ENCODE data around the gene PFDN4.

Gene PFDN4

GRCh38 chr20:54200487-54201267 lies 7.2 kb upstream of the PFDN4 start:
- no peak overlapping the region for H3K9ac ChIP-seq (ENCODE audit: low read depth in 1 of 2, low read length in 2 of 2)
- no peak overlapping the region for H3K27ac ChIP-seq (ENCODE audit: low read depth, low read length)
- H3K9me3 ChIP-seq (ENCODE audit: control insufficient read depth in 1 of 2, low read length in 2 of 2), result no peaks in the 10 kb centered on the region
- no peak overlapping the region for H3K4me3 ChIP-seq (ENCODE audit: low read depth in 1 of 2, low read length in 2 of 2)
- H3K27me3 ChIP-seq (ENCODE audit: control insufficient read depth in 1 of 2, insufficient read depth in 2 of 2, low read length in 2 of 2), result no peaks in the 10 kb centered on the region
- H3K4me1 ChIP-seq (ENCODE audit: control insufficient read depth in 1 of 2, insufficient read depth in 2 of 2, low read length in 2 of 2), result no peaks in the 10 kb centered on the region
- no peaks in the 10 kb centered on the region for H3K36me3 ChIP-seq (ENCODE audit: control insufficient read depth in 1 of 2, insufficient read depth in 2 of 2, low read length in 2 of 2)

- H3K9ac ChIP-seq (ENCODE audit: low read depth in 1 of 2, low read length in 2 of 2), result no peak overlapping the region
- H3K36me3 ChIP-seq (ENCODE audit: control insufficient read depth in 1 of 2, insufficient read depth in 2 of 2, low read length in 2 of 2), result no peaks in the 10 kb centered on the region
- H3K9me3 ChIP-seq (ENCODE audit: control insufficient read depth in 1 of 2, low read length in 2 of 2), result no peaks in the 10 kb centered on the region
- H3K4me1 ChIP-seq (ENCODE audit: control insufficient read depth in 1 of 2, insufficient read depth in 2 of 2, low read length in 2 of 2), result no peaks in the 10 kb centered on the region
- H3K27me3 ChIP-seq (ENCODE audit: control insufficient read depth in 1 of 2, insufficient read depth in 2 of 2, low read length in 2 of 2), result no peaks in the 10 kb centered on the region
- no peak overlapping the region for H3K4me3 ChIP-seq (ENCODE audit: low read depth in 1 of 2, low read length in 2 of 2)
- no peak overlapping the region for H3K27ac ChIP-seq (ENCODE audit: low read depth, low read length)
Observed at GRCh38 chr20:54201268-54201846, 6.5 kb upstream of the PFDN4 start.

DNA sequence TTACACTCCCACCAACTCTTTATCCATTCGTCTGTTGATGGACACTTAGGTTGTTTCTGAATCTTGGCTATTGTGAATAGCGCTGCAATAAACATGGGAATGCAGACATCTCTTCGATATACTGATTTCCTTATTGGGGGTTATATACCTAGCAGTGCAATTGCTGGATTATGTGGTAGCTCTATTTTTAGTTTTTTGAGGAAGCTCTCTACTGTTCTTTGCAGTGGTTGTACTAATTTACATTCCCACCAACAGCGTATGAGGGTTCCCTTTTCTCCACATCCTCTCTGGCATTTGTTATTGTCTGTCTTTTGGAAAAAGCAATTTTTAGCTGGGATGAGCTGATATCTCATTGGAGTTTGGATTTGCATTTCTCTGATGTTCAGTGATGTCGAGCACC lies 4.6 kb upstream of the PFDN4 start:
- Histone ChIP-seq H3K9ac (ENCODE audit: low read depth in 1 of 2, low read length in 2 of 2) (no peak overlapping the region), H3K36me3 (ENCODE audit: control insufficient read depth in 1 of 2, insufficient read depth in 2 of 2, low read length in 2 of 2) (no peaks in the 10 kb centered on the region), H3K4me3 (ENCODE audit: low read depth in 1 of 2, low read length in 2 of 2) (no peak overlapping the region), H3K9me3 (ENCODE audit: control insufficient read depth in 1 of 2, low read length in 2 of 2) (no peaks in the 10 kb centered on the region), H3K27me3 (ENCODE audit: control insufficient read depth in 1 of 2, insufficient read depth in 2 of 2, low read length in 2 of 2) (no peaks in the 10 kb centered on the region), H3K27ac (ENCODE audit: low read depth, low read length) (no peak overlapping the region), H3K4me1 (ENCODE audit: control insufficient read depth in 1 of 2, insufficient read depth in 2 of 2, low read length in 2 of 2) (no peaks in the 10 kb centered on the region)

DNA sequence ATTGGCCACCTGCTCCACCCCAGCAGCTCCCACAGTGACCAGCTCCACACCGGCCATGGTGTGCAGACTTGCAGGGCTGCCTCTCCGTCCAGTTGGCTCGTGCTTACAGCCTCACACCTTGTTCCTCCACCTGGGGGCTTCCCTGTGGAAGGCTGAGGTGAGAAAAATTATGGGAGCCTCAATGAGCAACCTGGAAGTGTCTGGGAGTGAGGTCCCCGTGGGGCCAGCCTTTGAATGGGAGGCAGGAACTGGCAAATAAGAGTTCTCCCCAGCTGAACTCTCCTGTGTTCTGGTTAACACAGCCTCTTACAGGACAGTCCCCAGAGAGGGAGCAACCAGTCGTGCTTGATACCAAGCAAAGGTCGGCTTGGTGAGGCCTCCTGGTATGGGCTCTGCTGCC lies 3.8 kb upstream of the PFDN4 start:
- H3K27ac ChIP-seq (ENCODE audit: low read depth, low read length), result no peak overlapping the region
- no peaks in the 10 kb centered on the region for H3K27me3 ChIP-seq (ENCODE audit: control insufficient read depth in 1 of 2, insufficient read depth in 2 of 2, low read length in 2 of 2)
- peaks cover 3% of the 10 kb centered on the region in 2 donors for H3K4me1 ChIP-seq (ENCODE audit: control insufficient read depth in 1 of 2, insufficient read depth in 2 of 2, low read length in 2 of 2)

GRCh38 chr20:54204481-54204880 lies 3.4 kb upstream of the PFDN4 start:
- Histone ChIP-seq H3K27ac (ENCODE audit: low read depth, low read length) (no peak overlapping the region), H3K27me3 (ENCODE audit: control insufficient read depth in 1 of 2, insufficient read depth in 2 of 2, low read length in 2 of 2) (no peaks in the 10 kb centered on the region), H3K4me1 (ENCODE audit: control insufficient read depth in 1 of 2, insufficient read depth in 2 of 2, low read length in 2 of 2) (peaks cover 7% of the 10 kb centered on the region in 2 donors), H3K9me3 (ENCODE audit: control insufficient read depth in 1 of 2, low read length in 2 of 2) (no peaks in the 10 kb centered on the region), H3K4me3 (ENCODE audit: low read depth in 1 of 2, low read length in 2 of 2) (no peak overlapping the region), H3K36me3 (ENCODE audit: control insufficient read depth in 1 of 2, insufficient read depth in 2 of 2, low read length in 2 of 2) (no peaks in the 10 kb centered on the region), H3K9ac (ENCODE audit: low read depth in 1 of 2, low read length in 2 of 2) (no peak overlapping the region)

More for the DNA sequence above, 3.8 kb upstream of the PFDN4 start:
- no peaks in the 10 kb centered on the region for H3K36me3 ChIP-seq (ENCODE audit: control insufficient read depth in 1 of 2, insufficient read depth in 2 of 2, low read length in 2 of 2)
- H3K9ac ChIP-seq (ENCODE audit: low read depth in 1 of 2, low read length in 2 of 2), result no peak overlapping the region
- no peaks in the 10 kb centered on the region for H3K9me3 ChIP-seq (ENCODE audit: control insufficient read depth in 1 of 2, low read length in 2 of 2)
- H3K4me3 ChIP-seq (ENCODE audit: low read depth in 1 of 2, low read length in 2 of 2), result no peak overlapping the region

- Histone ChIP-seq H3K27ac (ENCODE audit: low read depth, low read length) (no peak overlapping the region), H3K27me3 (ENCODE audit: control insufficient read depth in 1 of 2, insufficient read depth in 2 of 2, low read length in 2 of 2) (no peaks in the 10 kb centered on the region), H3K36me3 (ENCODE audit: control insufficient read depth in 1 of 2, insufficient read depth in 2 of 2, low read length in 2 of 2) (no peaks in the 10 kb centered on the region), H3K9ac (ENCODE audit: low read depth in 1 of 2, low read length in 2 of 2) (no peak overlapping the region), H3K4me3 (ENCODE audit: low read depth in 1 of 2, low read length in 2 of 2) (no peak overlapping the region), H3K9me3 (ENCODE audit: control insufficient read depth in 1 of 2, low read length in 2 of 2) (no peaks in the 10 kb centered on the region), H3K4me1 (ENCODE audit: control insufficient read depth in 1 of 2, insufficient read depth in 2 of 2, low read length in 2 of 2) (peaks cover 7 to 12% of the 10 kb centered on the region in 2 donors)
Observed at GRCh38 chr20:54205450-54205849, 2.4 kb upstream of the PFDN4 start.

DNA sequence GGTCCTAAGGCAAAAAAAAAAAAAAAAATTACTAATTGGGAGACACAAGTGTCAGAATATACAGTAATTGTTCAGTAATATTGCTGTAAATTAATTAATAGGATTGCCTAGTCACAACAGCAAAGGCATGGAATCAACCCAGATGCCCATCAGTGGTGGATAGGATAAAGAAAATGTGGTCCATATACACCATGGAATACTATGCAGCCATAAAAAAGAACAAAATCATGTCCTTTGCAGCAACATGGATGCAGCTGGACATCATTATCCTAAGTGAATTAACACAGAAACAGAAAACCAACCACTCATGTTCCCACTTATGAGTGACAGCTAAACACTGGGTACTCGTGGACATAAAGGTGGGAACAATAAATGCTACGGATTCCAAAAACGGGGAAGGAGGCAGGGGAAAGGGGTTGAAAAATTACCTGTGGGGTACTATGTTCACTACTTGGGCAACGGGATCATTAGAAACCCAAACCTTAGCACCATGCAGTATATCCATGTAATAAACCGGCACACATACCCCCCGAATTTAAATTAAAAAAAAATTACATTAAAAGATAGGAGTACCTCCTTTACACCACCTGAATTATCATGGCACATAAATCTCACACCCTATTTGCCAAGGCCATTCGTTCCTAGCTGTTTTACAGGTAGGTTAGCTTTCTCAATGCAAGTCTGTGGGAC lies 689 bp upstream of the PFDN4 start:
- Histone ChIP-seq H3K36me3 (ENCODE audit: control insufficient read depth in 1 of 2, insufficient read depth in 2 of 2, low read length in 2 of 2) (no peaks in the 10 kb centered on the region), H3K9ac (ENCODE audit: low read depth in 1 of 2, low read length in 2 of 2) (peak overlapping the region in 1 of 2 donors; percentile 83), H3K9me3 (ENCODE audit: control insufficient read depth in 1 of 2, low read length in 2 of 2) (no peaks in the 10 kb centered on the region), H3K27ac (ENCODE audit: low read depth, low read length) (no peak overlapping the region), H3K4me1 (ENCODE audit: control insufficient read depth in 1 of 2, insufficient read depth in 2 of 2, low read length in 2 of 2) (peaks cover 7 to 12% of the 10 kb centered on the region in 2 donors), H3K4me3 (ENCODE audit: low read depth in 1 of 2, low read length in 2 of 2) (peak overlapping the region; percentile 92 to 94), H3K27me3 (ENCODE audit: control insufficient read depth in 1 of 2, insufficient read depth in 2 of 2, low read length in 2 of 2) (no peaks in the 10 kb centered on the region)

DNA sequence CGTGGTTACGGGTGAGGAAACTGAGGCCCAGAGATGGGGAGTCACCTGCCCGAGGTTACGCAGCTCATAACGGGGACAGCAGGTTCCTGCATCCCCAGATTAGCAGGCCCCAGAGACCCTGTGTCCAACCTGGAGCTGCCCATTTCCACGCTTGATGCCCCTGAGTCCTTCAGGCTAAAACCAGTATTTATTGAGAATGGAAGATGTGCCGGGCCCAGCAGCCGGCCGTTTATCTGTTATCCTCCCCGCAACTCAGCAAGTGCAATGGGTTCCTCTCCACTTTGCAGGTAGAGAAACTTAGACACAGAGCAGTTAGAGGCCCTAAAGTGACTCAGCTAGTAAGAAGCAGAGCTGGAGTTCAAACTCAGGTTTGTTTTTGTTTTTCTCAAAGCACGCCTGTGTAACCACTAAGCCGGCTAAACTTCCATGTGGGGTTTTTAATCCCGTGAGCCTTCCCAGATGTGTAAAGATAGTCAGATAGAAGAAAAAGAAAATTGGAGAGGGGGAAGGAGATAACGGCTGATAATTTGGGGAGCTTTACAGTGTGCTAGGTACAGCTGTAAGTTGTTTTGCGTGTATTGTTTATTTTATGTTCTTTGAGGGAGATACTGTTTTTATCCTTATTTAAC lies 775 bp downstream of the PFDN4 start:
- peak overlapping the region; percentile 92 to 94 for H3K4me3 ChIP-seq (ENCODE audit: low read depth in 1 of 2, low read length in 2 of 2)
- H3K9ac ChIP-seq (ENCODE audit: low read depth in 1 of 2, low read length in 2 of 2), result peak overlapping the region; percentile 64 to 83
- no peaks in the 10 kb centered on the region for H3K9me3 ChIP-seq (ENCODE audit: control insufficient read depth in 1 of 2, low read length in 2 of 2)
- H3K27ac ChIP-seq (ENCODE audit: low read depth, low read length), result no peak overlapping the region
- H3K4me1 ChIP-seq (ENCODE audit: control insufficient read depth in 1 of 2, insufficient read depth in 2 of 2, low read length in 2 of 2), result peaks cover 7 to 12% of the 10 kb centered on the region in 2 donors
- H3K27me3 ChIP-seq (ENCODE audit: control insufficient read depth in 1 of 2, insufficient read depth in 2 of 2, low read length in 2 of 2), result no peaks in the 10 kb centered on the region
- H3K36me3 ChIP-seq (ENCODE audit: control insufficient read depth in 1 of 2, insufficient read depth in 2 of 2, low read length in 2 of 2), result no peaks in the 10 kb centered on the region

DNA sequence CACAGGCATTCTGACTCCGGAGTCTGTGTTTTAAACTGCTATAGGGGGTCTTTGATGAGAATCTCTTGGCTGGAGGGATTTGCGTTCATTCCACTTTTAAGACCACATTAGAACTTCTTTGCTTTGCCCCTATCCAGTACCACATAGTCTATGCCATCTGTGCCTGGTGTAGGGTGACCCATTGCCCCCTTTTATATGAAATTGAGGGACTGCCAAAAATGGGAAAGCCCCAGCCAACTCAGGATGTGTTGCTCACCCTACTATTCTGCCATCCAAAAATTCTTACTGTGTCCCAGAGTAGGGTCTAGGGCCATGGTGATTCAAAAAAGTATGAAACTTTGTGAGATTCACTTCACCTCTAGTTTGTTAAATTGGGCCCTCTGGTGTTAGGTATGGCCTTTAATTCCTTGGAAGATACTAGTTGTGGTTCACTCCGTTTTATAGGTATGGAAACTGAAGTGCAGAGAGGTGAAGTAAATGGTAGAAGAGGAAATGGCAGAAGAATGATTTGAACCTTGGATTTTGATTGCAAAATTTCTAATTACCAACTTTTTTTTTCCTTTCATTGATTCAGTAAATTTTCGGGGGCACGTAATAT lies 1.4 kb downstream of the PFDN4 start:
- H3K27ac ChIP-seq (ENCODE audit: low read depth, low read length), result no peak overlapping the region
- H3K9ac ChIP-seq (ENCODE audit: low read depth in 1 of 2, low read length in 2 of 2), result peak overlapping the region; percentile 64 to 83
- H3K36me3 ChIP-seq (ENCODE audit: control insufficient read depth in 1 of 2, insufficient read depth in 2 of 2, low read length in 2 of 2), result no peaks in the 10 kb centered on the region
- no peaks in the 10 kb centered on the region for H3K27me3 ChIP-seq (ENCODE audit: control insufficient read depth in 1 of 2, insufficient read depth in 2 of 2, low read length in 2 of 2)
- H3K4me3 ChIP-seq (ENCODE audit: low read depth in 1 of 2, low read length in 2 of 2), result peak overlapping the region; percentile 92 to 94
- no peaks in the 10 kb centered on the region for H3K9me3 ChIP-seq (ENCODE audit: control insufficient read depth in 1 of 2, low read length in 2 of 2)
- H3K4me1 ChIP-seq (ENCODE audit: control insufficient read depth in 1 of 2, insufficient read depth in 2 of 2, low read length in 2 of 2), result peaks cover 7 to 12% of the 10 kb centered on the region in 2 donors
